T-helper 17 cell (primary cell): Measurements from ENCODE around the gene LPP. TPM values are rescaled to one million over a fixed set of nuclear protein-coding genes. Genes with fewer than 3 reads are reported as not detected.
"Not testable (repeated sequence)": the region's sequence is repeated elsewhere in the genome, so short reads cannot be mapped to it uniquely, and the experiment has no call there.

Source experiments
- ATAC-seq: fragments of 150-1000 bp; cut with Tn5 transposase; 2 replicates; pipeline ENCODE4 v1.10.0; 2021; ENCODE audit warnings: mild to moderate bottlenecking, moderate library complexity
- DNase-seq, 3 donors: peaks; one replicate each; pipeline versions ENCODE4 v3.0.0 to v3.0.0-alpha.2; 2020 to 2021
- H3K9me3 ChIP-seq: one replicate; pipeline ENCODE4 v1.7.0; 2013; ENCODE audit warnings: low read length, mild to moderate bottlenecking; ENCODE audit not compliant: control insufficient read depth, poor library complexity, severe bottlenecking
- H3K27ac Mint-ChIP-seq: one replicate; pipeline ENCODE4 v1.8.0; 2022; ENCODE audit warnings: mild to moderate bottlenecking, moderate library complexity, mixed read lengths
- H3K27me3 Mint-ChIP-seq: one replicate; pipeline ENCODE4 v1.8.0; 2022; ENCODE audit warnings: mixed read lengths
- H3K36me3 Mint-ChIP-seq: one replicate; pipeline ENCODE4 v1.8.0; 2022; ENCODE audit warnings: low read depth, mixed read lengths
- H3K4me1 Mint-ChIP-seq: one replicate; pipeline ENCODE4 v1.8.0; 2022; ENCODE audit warnings: mild to moderate bottlenecking, mixed read lengths
- H3K4me3 Mint-ChIP-seq: one replicate; pipeline ENCODE4 v1.8.0; 2022; ENCODE audit warnings: mild to moderate bottlenecking, moderate library complexity, mixed read lengths
- total RNA-seq, 4 donors: library from RNA in 2 of 4; stranded (reverse) in 2 of 4; gene quantifications; one replicate each; pipeline ENCODE4 v1.2.3 and lab custom pipeline; 2022 to 2026

LPP gene
- total RNA-seq, 2 donors from 2014 or later: 81.0 to 94.2 TPM

DNA sequence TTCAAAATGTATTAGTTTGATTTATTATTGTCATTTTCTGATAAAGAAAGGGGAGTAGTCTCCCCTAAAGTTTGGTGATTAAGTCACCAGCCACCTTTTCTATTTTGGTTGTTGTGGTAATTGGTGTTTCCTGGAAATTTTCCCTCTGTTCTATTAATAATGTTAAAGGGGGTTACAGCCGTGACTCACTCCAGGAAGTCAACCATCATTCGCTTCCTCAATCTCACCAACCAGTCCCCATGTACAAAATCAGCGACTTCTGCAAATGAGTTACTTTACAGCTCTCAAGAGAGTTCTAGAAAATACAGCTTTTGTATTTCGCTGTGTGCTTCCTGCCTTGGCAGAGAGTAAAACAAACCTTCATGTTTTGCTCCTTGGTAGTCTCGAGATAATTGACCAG is 285.1 kb downstream of the LPP start:
- peak overlapping the region; percentile 78 for H3K27ac Mint-ChIP-seq

GRCh38 chr3:188440340-188440972 is 286.5 kb downstream of the LPP start:
- H3K4me1 Mint-ChIP-seq: peaks cover 26% of the 10 kb centered on the region
- H3K36me3 Mint-ChIP-seq: no peaks in the 10 kb centered on the region
- no peak for DNase-seq
- H3K4me3 Mint-ChIP-seq: no peak overlapping the region
- no peak for ATAC-seq
- peak overlapping the region; percentile 78 for H3K27ac Mint-ChIP-seq
- no peaks in the 10 kb centered on the region for H3K9me3 ChIP-seq
- H3K27me3 Mint-ChIP-seq: no peaks in the 10 kb centered on the region

More for the DNA sequence above, 285.1 kb downstream of the LPP start:
- peak; percentile 95 for ATAC-seq
- no peak for DNase-seq
- H3K27me3 Mint-ChIP-seq: no peaks in the 10 kb centered on the region
- no peaks in the 10 kb centered on the region for H3K9me3 ChIP-seq
- H3K36me3 Mint-ChIP-seq: no peaks in the 10 kb centered on the region
- H3K4me1 Mint-ChIP-seq: peaks cover 26% of the 10 kb centered on the region
- peak overlapping the region; percentile 55 for H3K4me3 Mint-ChIP-seq

DNA sequence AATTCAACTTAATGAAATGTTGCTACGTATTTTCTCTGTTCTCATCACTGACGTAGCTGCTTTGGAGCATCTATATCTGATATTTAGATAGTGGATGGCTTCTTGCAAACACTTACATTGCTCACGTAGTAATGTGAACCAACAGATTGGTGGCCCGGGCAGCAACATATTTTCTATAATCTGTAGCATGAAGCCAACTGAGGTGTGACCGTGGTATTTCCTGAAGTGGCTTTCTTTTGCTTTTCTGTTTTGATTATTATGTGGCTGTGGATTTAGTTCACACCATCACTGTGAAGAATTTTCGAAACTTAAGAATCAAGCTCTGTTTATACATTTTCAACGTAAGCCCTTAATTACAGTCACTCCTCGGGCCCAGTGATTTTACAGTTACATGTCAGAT is 288.5 kb downstream of the LPP start:
- no peaks in the 10 kb centered on the region for H3K36me3 Mint-ChIP-seq
- H3K4me1 Mint-ChIP-seq: peaks cover 30% of the 10 kb centered on the region
- H3K9me3 ChIP-seq: no peaks in the 10 kb centered on the region
- no peaks in the 10 kb centered on the region for H3K27me3 Mint-ChIP-seq
- H3K27ac Mint-ChIP-seq: no peak overlapping the region
- DNase-seq: no peak
- ATAC-seq: no peak
- no peak overlapping the region for H3K4me3 Mint-ChIP-seq

GRCh38 chr3:188445175-188445574 is 291.2 kb downstream of the LPP start:
- H3K27me3 Mint-ChIP-seq, H3K36me3 Mint-ChIP-seq, H3K27ac Mint-ChIP-seq, H3K4me3 Mint-ChIP-seq, ATAC-seq, DNase-seq, H3K9me3 ChIP-seq: not testable (repeated sequence)
- peaks cover 13% of the 10 kb centered on the region for H3K4me1 Mint-ChIP-seq

DNA sequence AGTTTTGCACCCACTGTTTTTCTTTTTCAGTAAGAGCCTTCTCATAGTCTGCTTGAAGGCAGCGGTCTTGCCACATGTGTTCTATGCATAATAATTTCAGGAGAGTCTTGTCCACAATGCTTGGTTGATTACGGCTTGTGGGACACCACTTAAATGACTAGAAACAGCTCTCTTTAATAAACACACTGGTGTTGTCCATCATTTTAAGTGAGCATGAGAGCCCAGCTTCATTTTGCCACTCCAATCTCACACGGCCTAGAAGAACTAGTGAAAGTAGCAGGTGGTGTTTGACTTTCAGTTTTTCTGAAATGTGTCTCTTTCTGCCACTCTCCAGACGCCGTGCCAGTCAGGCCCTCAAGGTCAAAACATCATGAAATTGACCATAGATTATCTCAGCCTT is 292.1 kb downstream of the LPP start:
- H3K9me3 ChIP-seq: no peaks in the 10 kb centered on the region
- Mint-ChIP-seq H3K36me3 (no peaks in the 10 kb centered on the region), H3K27ac (peak overlapping the region; percentile 5), H3K4me3 (no peak overlapping the region), H3K4me1 (peaks cover 11% of the 10 kb centered on the region), H3K27me3 (no peaks in the 10 kb centered on the region)
- DNase-seq: no peak
- ATAC-seq: no peak

GRCh38 chr3:188446766-188447165 is 292.8 kb downstream of the LPP start:
- Mint-ChIP-seq H3K27ac (peak overlapping the region; percentile 6), H3K4me3 (no peak overlapping the region), H3K36me3 (no peaks in the 10 kb centered on the region), H3K27me3 (no peaks in the 10 kb centered on the region), H3K4me1 (peaks cover 18% of the 10 kb centered on the region)
- no peaks in the 10 kb centered on the region for H3K9me3 ChIP-seq
- ATAC-seq: no peak
- DNase-seq: no peak

GRCh38 chr3:188448813-188449212 is 294.9 kb downstream of the LPP start:
- ATAC-seq (no peak), DNase-seq (no peak)
- peaks cover 3% of the 10 kb centered on the region for H3K36me3 Mint-ChIP-seq
- no peaks in the 10 kb centered on the region for H3K27me3 Mint-ChIP-seq
- H3K9me3 ChIP-seq: no peaks in the 10 kb centered on the region
- H3K27ac Mint-ChIP-seq: peak overlapping the region; percentile 19
- no peak overlapping the region for H3K4me3 Mint-ChIP-seq
- H3K4me1 Mint-ChIP-seq: peaks cover 20% of the 10 kb centered on the region

- no peaks in the 10 kb centered on the region for H3K9me3 ChIP-seq
- no peak overlapping the region for H3K4me3 Mint-ChIP-seq
- peak overlapping the region; percentile 19 for H3K27ac Mint-ChIP-seq
- peaks cover 3% of the 10 kb centered on the region for H3K36me3 Mint-ChIP-seq
- no peaks in the 10 kb centered on the region for H3K27me3 Mint-ChIP-seq
- H3K4me1 Mint-ChIP-seq: peaks cover 20% of the 10 kb centered on the region
- DNase-seq (no peak), ATAC-seq (no peak)
Observed at GRCh38 chr3:188449421-188449820, 295.5 kb downstream of the LPP start.

- DNase-seq: no peak
- Mint-ChIP-seq H3K27me3 (no peaks in the 10 kb centered on the region), H3K36me3 (peaks cover 6% of the 10 kb centered on the region), H3K4me1 (peaks cover 15% of the 10 kb centered on the region), H3K4me3 (no peak overlapping the region), H3K27ac (no peak overlapping the region)
- no peaks in the 10 kb centered on the region for H3K9me3 ChIP-seq
- ATAC-seq: no peak
Observed at GRCh38 chr3:188452158-188452772, 298.3 kb downstream of the LPP start.

- Mint-ChIP-seq H3K4me1 (peaks cover 17% of the 10 kb centered on the region), H3K4me3 (no peak overlapping the region), H3K36me3 (peaks cover 6% of the 10 kb centered on the region), H3K27ac (no peak overlapping the region), H3K27me3 (no peaks in the 10 kb centered on the region)
- no peak for DNase-seq
- no peak for ATAC-seq
- no peaks in the 10 kb centered on the region for H3K9me3 ChIP-seq
Observed at GRCh38 chr3:188453431-188454384, 299.8 kb downstream of the LPP start.

DNA sequence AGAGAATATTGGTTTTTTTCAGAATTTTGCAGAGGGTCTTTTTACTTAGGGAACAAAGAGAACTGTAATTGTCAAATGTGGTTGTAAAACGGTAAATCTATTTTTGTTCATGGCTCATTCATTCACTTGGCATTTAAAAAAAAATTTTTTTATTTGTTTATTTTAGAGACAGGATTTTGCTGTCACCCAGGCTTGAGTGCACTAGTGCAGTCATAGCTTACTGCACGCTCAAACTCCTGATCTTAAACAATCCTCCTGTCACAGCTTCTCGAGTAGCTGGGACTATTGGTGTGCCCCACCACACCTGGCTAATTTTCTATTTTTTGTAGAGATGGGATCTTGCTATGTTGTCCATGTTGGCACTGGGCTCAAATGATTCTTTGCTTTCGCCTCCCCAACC is 301.8 kb downstream of the LPP start:
- no peak overlapping the region for H3K4me3 Mint-ChIP-seq
- H3K27me3 Mint-ChIP-seq: no peaks in the 10 kb centered on the region
- H3K36me3 Mint-ChIP-seq: peaks cover 6% of the 10 kb centered on the region

DNA sequence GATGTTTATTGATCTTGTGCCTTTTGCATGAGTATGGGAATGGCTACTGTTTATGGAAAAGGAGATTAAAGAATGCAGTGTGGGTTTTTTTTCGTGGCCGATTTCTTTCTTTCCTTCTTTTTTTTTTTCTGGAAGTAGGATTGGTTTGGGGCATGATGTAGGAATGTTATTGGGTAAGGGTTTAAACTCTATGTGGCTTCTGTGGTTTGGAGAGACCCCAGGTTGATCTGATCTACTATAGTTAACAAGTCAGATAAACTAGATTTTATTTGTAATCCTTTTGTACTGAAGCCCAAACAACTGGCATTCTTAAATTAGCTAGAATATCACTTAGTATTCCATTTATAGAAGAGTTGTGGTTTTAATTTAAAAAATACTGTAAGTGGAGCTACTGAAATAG is 304.8 kb downstream of the LPP start:
- H3K27ac Mint-ChIP-seq: no peak overlapping the region
- no peak overlapping the region for H3K4me3 Mint-ChIP-seq
- ATAC-seq (no peak), DNase-seq (no peak)
- H3K9me3 ChIP-seq: no peaks in the 10 kb centered on the region
- no peaks in the 10 kb centered on the region for H3K27me3 Mint-ChIP-seq
- H3K36me3 Mint-ChIP-seq: peaks cover 3% of the 10 kb centered on the region
- H3K4me1 Mint-ChIP-seq: peaks cover 11% of the 10 kb centered on the region

More for the DNA sequence above, 301.8 kb downstream of the LPP start:
- DNase-seq (no peak), ATAC-seq (no peak)
- H3K9me3 ChIP-seq: no peaks in the 10 kb centered on the region
- Mint-ChIP-seq H3K27ac (no peak overlapping the region), H3K4me1 (peaks cover 20% of the 10 kb centered on the region)

DNA sequence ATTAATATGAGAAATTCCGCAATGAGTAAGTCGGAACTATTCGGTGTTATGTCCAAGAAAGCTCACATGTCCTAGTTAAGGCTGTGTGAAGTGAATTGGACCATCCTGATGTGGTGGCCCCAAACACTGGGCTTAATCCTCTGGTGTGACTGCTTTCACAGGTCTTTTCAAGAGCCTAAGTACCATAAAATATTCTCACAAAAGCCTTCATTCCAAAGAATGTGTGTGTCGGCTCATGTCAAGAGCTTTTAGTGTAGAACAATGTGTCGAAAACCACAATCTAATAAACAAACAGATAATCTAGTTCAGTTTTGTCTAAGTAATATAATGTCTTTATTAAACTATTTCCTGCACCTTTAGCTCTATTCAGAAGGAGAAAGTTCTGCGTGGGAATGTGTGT is 311.4 kb downstream of the LPP start:
- peaks cover 4% of the 10 kb centered on the region for H3K36me3 Mint-ChIP-seq
- peaks cover 2% of the 10 kb centered on the region for H3K4me1 Mint-ChIP-seq
- ATAC-seq: no peak

More for the DNA sequence above, 311.4 kb downstream of the LPP start:
- H3K9me3 ChIP-seq: no peaks in the 10 kb centered on the region
- no peak for DNase-seq
- no peak overlapping the region for H3K27ac Mint-ChIP-seq
- H3K27me3 Mint-ChIP-seq: no peaks in the 10 kb centered on the region
- no peak overlapping the region for H3K4me3 Mint-ChIP-seq
